ENCODE data around the gene BTBD9. TPM values are rescaled to one million over a fixed set of nuclear protein-coding genes. Genes with fewer than 3 reads are reported as not detected.

BTBD9 gene
- total RNA-seq, 1 donor from 2014 or later, result 14.8 TPM

DNA sequence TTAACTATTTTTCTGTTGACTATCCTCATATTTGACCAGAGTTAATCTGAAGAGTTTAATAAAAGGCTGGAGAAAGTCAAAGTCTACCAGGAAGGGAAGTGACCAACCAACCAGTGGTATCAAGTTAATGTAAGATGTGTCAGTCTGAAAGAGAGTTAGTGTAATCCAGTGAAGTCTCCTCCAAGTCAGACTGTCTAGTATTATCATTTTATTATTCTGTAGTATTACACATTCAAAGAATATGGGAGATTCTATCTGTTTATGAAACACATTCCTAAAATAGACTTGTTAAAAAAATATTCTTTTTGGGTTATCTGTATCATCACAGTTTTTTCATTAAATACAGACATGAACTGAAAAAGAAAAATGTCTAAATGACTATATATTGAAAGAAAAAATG is 194.4 kb downstream of the BTBD9 start:
- Mint-ChIP-seq H3K9me3 (ENCODE audit: low read depth) (peaks cover 11% of the 10 kb centered on the region), H3K4me3 (ENCODE audit: unreplicated experiment) (no peak overlapping the region), H3K36me3 (ENCODE audit: low read depth) (peaks cover 4% of the 10 kb centered on the region), H3K27me3 (ENCODE audit: low read depth) (no peaks in the 10 kb centered on the region), H3K4me1 (ENCODE audit: low read depth) (peaks cover 11% of the 10 kb centered on the region), H3K27ac (ENCODE audit: unreplicated experiment) (no peak overlapping the region)
- TF ChIP-seq CTCF (IDR thresholded peaks at IDR 0.05), result no peak
- DNase-seq (ENCODE audit: low spot score), result no peak

GRCh38 chr6:38443352-38444144 is 196.2 kb downstream of the BTBD9 start:
- Mint-ChIP-seq H3K9me3 (ENCODE audit: low read depth) (no peaks in the 10 kb centered on the region), H3K36me3 (ENCODE audit: low read depth) (peaks cover 2% of the 10 kb centered on the region), H3K27ac (ENCODE audit: unreplicated experiment) (no peak overlapping the region), H3K4me3 (ENCODE audit: unreplicated experiment) (no peak overlapping the region), H3K4me1 (ENCODE audit: low read depth) (peaks cover 11% of the 10 kb centered on the region), H3K27me3 (ENCODE audit: low read depth) (no peaks in the 10 kb centered on the region)
- DNase-seq (ENCODE audit: low spot score), result no peak
- TF ChIP-seq CTCF (IDR thresholded peaks at IDR 0.05), result no peak

GRCh38 chr6:38438097-38438496 is 201.6 kb downstream of the BTBD9 start:
- no peak overlapping the region for H3K4me3 Mint-ChIP-seq (ENCODE audit: unreplicated experiment)
- no peak for TF ChIP-seq CTCF (IDR thresholded peaks at IDR 0.05)
- H3K9me3 Mint-ChIP-seq (ENCODE audit: low read depth), result no peaks in the 10 kb centered on the region
- no peak for DNase-seq (ENCODE audit: low spot score)
- no peaks in the 10 kb centered on the region for H3K36me3 Mint-ChIP-seq (ENCODE audit: low read depth)
- H3K4me1 Mint-ChIP-seq (ENCODE audit: low read depth), result peaks cover 20% of the 10 kb centered on the region
- peak overlapping the region; percentile 47 for H3K27ac Mint-ChIP-seq (ENCODE audit: unreplicated experiment)
- no peaks in the 10 kb centered on the region for H3K27me3 Mint-ChIP-seq (ENCODE audit: low read depth)

- no peak for DNase-seq (ENCODE audit: low spot score)
- Mint-ChIP-seq H3K27ac (ENCODE audit: unreplicated experiment) (no peak overlapping the region), H3K9me3 (ENCODE audit: low read depth) (peaks cover 4% of the 10 kb centered on the region), H3K27me3 (ENCODE audit: low read depth) (no peaks in the 10 kb centered on the region), H3K4me1 (ENCODE audit: low read depth) (peaks cover 20% of the 10 kb centered on the region), H3K4me3 (ENCODE audit: unreplicated experiment) (no peak overlapping the region), H3K36me3 (ENCODE audit: low read depth) (no peaks in the 10 kb centered on the region)
- TF ChIP-seq CTCF (IDR thresholded peaks at IDR 0.05), result no peak
Observed at GRCh38 chr6:38436726-38437465, 202.8 kb downstream of the BTBD9 start.

DNA sequence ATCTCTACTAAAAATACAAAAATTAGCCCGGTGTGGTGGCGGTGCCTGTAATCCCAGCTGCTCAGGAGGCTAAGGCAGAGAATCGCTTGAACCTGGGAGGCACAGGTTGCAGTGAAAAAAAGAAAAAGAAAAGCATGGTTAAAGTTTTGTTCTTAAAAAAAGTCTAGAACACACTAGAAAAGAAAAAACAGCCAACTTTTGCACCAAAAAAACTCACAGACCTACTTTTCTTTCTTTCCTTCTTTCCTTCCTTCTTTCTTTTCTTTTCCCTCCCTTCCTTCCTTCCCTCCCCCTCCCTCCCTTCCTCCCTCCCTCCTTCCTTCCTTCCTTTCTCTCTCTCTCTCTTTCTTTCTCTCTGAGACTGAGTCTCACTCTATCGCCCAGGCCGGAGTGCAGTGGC is 204.4 kb downstream of the BTBD9 start:
- H3K4me3 Mint-ChIP-seq (ENCODE audit: unreplicated experiment), result no peak overlapping the region
- H3K9me3 Mint-ChIP-seq (ENCODE audit: low read depth), result peaks cover 4% of the 10 kb centered on the region
- no peak for DNase-seq (ENCODE audit: low spot score)
- no peak for TF ChIP-seq CTCF (IDR thresholded peaks at IDR 0.05)
- H3K27ac Mint-ChIP-seq (ENCODE audit: unreplicated experiment), result no peak overlapping the region
- peaks cover 3% of the 10 kb centered on the region for H3K36me3 Mint-ChIP-seq (ENCODE audit: low read depth)
- H3K4me1 Mint-ChIP-seq (ENCODE audit: low read depth), result peaks cover 20% of the 10 kb centered on the region
- no peaks in the 10 kb centered on the region for H3K27me3 Mint-ChIP-seq (ENCODE audit: low read depth)

All from chondrocyte (in vitro differentiated cells).